Stimulated activated CD4-positive, alpha-beta T cell treated with anti-CD3 and anti-CD28 coated beads, Interleukin-1b, Interleukin-23, amount 100 ng/mL, for 24 hours (primary cell): Measurements from ENCODE around the gene CCDC92B.
"Not testable (repeated sequence)": the region's sequence is repeated elsewhere in the genome, so short reads cannot be mapped to it uniquely, and the experiment has no call there.

Source experiments
- DNase-seq, 4 experiments: peaks; one replicate each; pipeline ENCODE4 v3.0.0-alpha.2; 2020; ENCODE audit warnings: low read depth in 4 of 4, low spot score in 1 of 4

The CCDC92B gene

DNA sequence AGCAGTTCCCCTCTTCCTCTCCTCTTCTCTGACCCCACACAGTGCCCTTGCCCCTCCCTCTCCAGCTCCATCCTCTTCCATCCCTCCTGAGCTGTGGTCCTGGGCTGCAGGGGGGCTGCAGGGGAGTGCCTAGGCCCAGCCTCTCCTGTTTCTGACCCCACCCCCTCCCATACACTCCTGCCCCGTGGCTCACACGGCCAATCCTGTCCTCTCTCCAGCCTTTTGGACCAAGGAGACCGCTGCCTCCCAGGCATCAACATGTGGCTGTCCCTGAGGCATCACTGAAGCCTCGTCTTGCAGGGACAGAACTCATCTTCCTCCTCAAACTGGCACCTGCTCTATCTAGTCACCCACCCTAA is 44.6 kb downstream of the CCDC92B start:
- DNase-seq, result no peak

DNA sequence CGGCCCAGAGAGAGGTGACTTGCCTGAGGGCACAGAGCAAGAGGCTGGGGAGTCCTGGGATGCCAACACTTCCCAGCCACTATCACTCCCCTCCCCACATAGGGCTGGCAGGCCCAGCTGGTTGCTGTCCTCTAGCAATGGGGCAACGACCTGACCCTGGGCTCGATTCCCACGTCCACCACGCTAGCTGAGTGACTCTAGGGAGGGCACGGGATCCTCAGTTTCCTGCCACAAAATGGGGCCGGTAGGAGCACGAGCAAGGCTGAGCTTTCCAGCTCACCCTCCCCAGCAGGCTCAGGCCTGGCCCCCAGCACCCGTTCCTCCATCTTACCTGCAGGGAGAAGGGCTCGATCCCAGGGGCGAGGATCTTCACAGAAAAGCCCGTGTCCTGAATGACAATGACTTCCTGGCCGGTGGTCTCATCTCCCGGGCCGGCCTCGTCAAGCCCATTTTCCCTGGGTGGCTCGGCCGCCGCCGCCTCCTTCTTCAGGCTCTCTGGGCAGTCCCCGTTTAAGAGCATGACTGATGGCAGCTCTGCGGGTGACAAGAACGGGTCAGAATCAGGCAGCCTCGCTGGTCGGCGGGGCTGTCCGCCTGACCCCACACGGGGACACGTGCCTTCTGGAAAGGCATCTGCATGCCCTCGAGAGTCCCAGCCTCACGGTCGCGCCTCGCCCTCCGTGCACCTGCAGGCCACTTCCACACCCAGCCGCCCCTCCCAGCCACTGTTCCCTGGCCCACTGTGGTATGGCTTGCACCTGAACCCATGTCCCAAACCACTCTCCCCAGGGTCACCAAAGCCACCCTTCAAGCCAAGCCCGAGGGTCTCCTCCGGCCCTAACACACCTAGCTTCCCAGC is 45.2 kb downstream of the CCDC92B start:
- no peak for DNase-seq

DNA sequence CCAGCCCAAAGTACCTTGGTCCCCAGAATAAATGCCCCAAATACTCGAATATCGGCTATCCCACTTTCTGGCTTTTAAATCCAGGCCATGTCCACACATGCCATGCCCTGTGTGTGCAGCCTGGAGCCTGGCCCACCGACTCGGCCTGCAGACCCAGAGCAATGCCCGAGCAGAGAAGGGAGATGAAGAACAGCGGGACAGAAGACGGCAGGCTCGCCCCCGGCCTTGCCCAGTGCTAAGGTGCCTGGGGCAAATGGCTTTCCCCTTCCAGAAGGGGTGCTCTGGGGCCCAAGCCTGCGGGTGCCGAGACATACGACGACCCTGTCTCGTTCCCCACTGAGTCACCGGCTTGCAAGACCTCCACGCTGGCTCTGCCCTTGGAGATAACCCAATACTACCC is 45.8 kb downstream of the CCDC92B start:
- DNase-seq, result no peak

DNA sequence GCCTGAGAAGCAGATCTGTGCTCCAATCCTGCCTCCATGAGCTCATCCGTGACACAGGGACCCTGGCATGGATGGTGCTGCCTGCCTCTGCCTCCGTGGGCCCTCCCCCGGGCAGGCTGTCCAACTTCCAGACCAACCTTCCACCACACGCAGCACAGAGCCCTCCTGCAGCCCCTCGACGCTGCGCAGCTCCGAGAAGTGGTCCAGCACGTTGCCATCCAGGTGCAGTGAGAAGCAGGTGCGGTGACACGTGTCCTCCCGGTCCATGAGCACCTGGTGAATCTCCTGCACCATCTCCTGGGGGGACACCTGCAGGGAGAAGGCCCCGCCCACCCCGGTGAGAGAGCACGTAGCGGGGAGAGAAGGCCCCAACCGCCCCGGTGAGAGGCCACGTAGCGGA is 46.3 kb downstream of the CCDC92B start:
- DNase-seq, result no peak

DNA sequence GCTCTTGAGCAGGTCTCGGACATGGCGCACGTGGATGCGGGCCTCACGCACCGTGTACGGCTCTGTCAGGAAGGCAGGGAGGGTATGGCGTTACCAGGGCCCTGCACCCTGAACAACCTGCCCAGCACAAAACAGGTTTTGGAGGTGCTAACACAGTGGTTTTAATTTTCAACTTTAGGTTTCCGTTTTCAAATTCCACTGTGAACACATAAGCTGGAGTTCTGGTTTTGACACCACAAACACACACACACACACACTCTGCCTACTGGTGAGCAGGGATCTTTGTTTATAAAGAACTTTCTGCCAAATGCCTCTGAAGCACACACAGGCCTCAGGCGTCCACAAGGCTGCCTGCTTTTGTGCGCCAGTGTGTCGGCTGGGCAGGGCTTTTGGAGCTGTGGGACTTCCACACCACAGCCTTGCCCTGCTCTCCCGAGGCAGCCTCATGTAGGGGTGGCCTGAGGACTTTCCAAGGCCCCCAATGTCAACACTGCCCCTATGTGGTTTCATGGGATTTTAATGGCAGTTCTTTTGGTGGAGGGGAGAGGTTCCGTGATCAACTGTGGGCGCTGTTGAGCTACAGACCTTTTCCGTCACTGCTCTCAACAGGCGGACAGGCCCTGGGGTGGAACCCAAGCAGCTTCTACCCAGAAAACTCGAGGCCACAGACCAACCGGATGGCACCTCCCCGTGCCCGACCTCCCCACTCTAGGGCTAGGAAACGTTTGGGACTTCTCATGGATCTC is 47.3 kb downstream of the CCDC92B start:
- no peak for DNase-seq

DNA sequence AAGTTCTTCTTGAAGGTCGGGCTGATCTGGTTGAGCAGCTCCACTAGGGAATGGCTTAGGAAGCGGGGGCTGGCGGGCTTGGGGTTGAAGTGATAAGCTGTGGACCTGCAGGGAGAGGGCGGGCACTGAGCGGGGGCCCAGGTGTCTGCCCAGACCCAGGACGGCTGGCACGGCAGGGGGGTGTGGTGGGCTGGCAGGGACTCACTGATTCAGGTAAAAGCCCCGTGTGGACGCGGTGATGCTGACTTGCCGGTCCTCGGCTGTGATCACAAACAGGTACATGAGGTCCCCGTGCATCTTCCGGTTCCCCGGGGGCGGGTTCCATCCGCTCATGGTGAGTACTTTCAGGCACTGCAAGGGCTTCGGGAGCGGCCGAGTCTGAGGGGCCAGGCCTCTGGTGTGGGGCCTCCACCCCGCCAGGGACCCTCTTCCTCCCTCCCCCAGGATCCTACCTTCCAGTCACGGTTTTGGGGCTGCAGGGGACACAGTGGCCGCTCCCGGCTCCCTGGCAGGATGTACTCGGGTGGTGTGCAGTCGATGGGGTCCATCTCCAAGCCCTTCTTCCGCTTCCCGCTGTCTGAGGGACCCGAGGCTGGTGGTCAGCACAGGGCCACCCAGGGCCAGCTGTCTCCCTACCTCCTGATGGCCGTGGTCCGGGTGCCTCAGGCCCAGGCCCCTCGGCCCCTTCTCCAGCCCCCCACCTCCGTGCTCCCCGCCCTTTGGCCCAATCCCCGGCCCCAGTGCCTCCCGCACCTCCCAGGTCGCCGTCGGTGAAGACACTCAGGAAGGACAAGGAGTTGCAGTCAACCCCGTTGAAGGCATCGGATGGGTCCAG is 48.1 kb downstream of the CCDC92B start:
- no peak for DNase-seq

DNA sequence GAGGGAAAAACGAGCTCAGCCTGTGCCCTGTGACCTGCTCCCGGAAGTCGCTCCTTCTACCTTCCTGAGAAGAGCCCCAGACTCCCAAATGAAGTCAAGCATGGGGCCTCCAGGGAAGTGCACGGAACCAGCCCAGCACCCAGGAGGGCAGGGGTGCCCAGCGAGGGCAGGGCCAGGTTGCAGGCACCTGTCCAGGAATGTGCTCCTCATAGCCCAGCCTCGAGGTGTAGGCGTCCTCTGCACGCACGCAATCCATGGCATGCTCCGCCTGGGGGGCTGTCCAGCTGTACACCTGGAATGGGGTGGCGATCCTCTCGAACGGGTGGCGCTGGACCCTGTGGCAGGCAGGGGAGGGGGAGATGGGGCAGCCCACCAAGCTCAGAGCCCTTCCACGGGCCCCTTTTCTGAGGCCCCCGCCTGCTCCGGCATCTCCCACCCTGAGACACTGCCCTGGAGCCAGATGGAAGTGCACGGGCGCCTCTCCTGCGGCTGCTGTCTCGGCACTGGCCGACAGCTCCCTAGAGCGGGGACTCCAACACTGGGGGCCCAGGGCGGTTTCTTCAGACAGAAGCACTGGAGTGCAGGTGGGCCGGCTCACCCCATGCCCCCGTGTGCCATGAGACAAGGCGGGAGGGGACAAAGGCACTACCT is 48.8 kb downstream of the CCDC92B start:
- no peak for DNase-seq

DNA sequence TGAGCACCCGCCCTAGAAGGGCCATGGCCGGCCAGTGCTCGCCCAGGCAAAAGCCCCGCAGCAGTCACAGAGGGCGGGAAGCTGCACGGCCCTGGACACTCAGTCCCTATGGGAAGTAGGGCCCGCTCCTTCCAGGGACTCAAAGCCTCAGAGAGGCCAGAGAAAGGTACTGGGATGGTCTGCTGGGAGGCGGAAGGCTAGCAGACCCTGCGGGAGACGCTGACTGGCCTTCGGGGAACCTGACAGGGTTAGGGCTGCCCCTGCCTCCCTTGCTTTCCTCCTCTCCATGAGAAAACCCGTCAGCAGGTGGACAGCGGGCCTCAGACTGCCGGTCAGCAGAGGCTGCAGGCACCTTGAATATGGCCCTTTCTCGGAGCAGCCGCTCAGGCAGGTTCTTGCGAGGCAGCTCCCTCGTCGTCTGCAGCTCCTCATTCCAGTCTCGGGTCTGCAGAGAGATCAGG is 49.4 kb downstream of the CCDC92B start:
- no peak for DNase-seq

DNA sequence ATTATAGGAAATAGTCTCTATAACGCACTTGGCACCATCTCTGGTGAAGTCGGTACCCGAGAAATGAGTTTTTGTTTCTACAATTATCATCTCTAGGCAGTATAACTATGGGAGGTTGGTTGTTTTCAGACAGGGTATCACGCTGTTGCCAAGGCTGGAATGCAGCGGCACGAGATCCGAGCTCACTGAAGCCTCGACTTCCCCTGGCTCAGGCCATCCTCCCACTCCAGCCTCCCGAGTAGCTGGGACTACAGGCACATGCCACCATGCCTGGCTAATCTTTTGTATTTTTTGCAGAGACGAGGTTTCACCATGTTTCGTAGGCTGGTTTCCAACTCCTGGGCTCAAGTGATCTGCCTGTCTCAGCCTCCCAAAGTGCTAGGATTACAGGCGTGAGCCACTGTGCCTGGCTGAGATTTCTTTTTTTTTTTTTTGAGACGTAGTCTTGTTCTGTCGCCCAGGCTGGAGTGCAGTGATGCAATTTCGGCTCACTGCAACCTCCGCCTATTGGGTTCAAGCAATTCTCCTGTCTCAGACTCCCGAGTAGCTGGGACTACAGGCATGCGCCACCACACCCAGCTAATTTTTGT is 50.1 kb downstream of the CCDC92B start:
- not testable (repeated sequence) for DNase-seq

DNA sequence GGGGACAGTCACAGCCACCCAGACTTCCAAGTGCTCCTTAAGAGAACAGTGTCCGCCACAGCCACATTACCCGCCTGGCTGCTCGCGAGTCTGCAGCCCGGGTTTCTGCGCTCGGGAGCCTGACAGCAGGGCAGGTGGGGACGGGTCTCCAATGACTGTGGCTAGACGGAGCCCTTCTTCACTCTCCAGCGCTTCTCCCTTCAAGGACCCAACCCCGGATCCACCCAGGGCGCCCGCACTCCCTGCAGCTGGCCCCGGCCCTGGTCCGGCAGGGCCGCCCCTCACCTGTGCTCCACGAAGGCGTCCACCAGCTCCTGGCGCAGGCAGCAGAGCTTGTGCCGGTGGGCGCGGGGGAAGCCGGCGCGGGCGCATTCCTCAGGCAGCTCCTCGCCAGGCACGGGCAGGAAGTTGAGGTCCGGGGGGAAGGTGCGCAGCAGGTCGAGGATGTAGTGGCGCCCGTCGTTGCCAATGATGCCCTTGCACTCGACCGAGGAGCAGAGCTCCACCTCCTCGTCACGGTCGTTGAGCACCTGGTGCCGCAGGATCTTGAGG is 51.8 kb downstream of the CCDC92B start:
- no peak for DNase-seq

DNA sequence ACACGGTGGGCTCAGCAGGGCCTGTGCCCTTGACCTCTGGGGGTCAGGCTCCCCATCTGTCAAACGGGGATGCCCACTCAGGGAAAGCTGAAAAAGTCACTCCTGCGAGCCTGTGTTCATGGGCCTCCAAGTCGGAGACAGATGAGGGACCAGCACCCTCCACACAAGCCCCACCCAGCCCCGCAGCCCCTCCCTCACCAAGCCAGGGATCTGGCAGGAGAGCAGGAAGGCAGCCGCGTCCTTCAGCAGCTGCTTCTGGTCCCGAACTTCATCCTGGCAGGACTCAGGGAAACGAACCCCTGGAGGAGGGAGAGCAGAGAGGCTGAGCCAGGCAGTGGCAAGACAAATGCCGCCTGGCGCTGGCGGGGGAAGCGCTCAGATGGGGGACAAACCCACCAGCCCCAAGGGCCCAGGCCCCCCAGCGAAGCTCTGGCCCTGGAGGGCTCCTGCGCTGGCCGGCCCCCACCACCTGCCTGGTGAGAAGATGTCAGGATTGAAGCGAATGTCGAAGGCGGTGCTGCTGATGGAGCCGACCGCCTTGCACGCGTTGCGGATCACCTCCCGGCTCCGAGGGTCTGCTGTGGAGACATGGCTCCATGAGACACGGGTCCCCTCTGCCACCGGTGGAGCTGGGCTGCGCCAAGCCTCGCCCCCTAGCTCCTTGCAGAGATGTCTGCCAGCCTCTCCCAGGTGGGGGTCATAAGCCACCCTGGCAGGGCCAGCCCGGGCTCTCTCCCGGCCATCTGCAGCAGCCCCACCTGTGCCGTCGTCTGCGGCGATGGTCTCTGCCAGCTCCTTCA is 53.3 kb downstream of the CCDC92B start:
- DNase-seq, result no peak

DNA sequence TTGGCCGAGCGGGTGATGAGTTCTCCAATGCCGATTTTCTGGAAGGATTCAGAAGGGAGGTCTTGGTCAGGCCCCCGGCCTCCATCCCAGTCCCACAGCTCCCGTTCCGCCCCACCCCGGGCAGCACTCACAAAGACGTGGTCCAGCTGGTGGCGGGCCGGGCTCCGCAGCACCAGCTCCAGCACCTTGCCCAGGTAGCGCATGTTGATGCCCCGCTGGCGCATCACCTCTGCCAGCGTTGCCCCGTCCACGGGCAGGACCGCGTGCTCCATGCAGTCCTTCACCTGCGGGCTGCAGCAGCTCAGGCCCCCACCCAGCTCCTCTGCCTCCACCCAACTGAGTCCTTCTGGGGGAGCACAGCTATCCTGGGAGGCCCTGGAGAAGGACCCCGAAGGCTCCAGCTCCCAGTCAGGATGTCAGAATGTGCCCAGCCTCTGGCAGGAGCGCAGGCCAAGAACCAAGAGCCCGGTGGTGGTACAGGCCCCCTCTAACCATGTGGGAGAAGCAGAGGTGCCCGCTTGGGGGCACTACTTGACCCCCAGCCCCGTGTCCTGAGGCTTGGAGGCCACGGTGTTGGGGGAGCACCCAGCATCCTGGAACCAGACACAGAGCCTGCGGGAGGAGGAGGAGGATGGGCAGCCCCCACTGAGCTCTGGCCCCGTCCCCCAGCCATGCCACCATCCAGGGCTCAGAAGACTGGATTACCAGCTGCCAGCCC is 54.0 kb downstream of the CCDC92B start:
- no peak for DNase-seq

DNA sequence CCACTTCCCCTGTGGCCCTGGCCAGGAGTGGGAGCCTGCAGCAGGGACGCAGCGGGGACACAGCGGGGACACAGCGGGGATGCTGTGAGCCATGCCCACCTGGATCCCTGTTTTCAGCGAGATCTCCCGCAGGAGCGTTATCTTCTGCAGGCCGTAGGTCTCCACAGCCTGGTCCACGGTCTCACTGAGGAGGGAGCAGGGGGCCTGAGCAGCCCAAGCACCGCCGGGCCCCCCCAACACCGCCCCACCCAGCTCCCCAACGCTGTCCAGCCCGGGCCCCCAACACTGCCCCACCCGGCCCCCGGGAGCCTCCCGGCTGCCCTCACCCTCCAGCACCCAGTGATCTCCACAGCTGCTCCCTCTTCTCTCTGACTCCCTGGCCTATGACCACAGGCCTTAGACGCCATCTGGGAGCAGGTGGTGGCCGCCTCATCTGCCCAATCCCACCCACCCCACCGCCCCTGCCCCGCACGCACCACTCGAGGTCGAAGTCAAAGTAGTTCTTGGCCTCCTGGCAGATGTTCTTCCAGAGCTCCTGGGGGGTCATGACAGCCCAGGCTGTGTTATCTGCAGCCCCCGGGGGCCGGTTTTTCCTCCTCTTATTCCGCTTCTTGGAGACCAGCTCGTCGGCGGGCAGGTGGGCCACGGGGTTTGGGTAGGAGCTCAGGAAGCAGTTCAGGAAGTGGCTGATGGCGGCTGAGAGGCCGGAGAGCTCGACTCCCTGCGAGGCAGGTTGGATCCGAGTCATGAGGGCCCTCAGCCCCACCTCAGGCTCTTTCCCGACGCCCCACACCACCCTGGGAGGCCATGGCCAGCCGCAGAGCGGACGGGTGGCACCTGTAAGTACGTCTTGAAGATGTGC is 54.8 kb downstream of the CCDC92B start:
- no peak for DNase-seq

DNA sequence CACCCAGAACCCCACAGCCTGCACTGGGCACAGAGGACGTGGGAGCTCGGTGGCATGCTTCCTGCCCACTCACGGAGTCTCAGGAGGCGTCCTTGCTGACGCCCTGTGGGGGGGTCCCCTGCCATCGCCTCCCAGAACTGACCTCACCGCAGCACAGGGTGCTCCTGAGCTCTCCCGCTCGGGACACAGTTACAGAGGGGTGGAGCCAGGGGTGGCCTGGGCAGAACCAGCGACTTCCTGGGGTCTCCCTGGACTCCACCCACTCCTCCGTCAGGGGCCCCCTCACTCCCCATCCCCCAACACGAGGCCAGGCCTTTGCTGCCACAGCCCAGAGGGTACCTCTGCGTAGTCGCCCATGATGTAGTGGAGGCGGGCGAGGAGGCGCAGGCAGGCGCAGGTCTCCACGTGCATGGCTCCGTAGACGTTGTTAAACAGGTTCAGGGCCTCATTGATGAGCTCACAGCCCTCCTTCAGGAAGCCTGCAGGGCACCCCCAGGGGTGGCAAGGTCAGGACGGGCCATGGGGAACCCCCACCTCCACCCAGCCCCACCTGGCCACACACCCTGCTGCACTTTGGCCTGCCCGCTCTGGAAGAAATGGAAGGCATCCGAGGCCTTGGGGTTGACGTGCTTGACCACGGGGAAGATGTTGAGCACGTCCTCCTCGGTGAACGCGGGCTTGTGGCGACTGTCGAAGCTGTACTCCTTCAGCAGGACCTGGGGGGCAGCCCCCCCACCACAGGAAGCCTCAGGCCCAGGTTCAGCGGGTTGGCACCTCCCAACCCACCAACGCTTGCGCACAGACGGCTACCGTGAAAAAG is 55.7 kb downstream of the CCDC92B start:
- no peak for DNase-seq

DNA sequence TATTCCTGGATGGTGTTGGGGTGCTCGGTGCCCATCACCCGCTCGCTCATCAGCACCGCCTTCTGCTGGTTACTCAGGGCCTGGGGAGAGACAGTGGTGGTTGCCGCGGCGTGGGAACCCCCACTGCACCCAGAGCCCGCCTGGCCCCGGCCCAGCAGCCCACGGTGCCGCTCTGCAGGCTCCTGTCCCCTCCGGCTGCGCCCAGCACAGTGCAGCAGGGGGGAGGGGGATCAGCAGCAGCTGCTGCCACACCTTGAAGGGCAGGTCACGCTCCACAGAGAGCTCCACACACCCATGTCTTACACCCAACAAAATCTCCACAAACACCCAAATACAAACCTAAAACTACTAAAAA is 56.7 kb downstream of the CCDC92B start:
- no peak for DNase-seq

DNA sequence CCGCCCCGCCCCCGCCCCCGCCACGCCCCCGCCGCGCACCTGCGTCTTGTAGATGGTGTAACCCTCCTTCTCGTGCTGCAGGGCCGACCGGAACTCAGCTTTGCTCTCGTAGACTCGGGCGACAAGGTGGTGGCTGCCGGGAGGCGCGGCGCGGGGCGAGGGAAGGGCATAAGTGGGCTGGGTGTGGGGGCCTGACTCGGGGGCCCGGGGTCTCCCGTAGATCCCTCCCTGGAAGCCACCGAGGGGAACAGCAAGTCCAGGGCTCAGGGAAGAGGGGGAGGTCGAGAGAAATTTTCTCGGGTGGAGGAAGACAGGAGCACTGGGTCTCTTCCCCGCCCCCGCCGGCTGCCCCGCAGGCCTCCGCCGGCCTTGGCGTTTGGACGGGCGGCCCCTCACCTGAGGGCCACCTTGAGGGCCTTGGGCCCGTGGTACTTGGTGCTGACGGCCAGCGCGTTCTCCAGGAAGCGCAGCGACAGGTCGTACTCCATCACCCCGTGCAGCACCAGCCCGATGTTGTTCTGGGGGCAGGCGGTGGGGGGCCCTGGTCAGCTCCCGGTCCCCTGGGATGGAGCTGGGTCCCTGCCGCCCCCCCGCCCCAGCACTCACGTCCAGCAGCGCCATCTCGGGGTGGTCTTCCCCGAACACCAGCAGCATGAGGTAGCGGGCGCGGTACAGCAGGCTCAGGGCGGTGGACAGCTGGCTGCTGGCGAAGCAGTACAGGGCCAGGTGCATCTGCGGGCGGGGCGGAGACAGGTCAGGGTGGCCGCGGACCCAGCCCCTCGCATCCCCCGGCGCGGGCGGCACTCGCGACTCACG is 57.3 kb downstream of the CCDC92B start:
- no peak for DNase-seq
